ENCODE results near the gene DYNC1LI2.

The DYNC1LI2 gene

DNA sequence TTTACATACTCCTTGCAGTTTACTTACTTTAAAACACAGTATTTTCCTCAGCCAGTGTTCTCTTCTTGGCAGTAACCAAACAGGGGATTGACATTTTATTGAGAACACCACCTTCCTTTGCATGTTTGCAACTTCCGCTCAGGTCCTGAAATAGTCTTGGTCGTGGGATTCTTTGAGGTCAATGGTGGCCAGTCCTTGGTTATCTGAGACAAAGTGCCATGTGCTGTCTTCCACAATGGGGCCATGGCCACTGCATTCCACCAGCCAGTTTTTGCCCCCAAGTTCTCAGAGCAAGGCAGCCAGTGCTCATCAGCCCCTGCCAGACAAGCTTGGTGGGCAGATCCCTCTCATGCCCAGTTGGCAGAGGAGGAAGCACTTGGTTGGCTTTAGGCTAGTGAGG, 77.7 kb downstream of the DYNC1LI2 start:
- Mint-ChIP-seq H3K36me3 (no peaks in the 10 kb centered on the region), H3K27ac (no peak overlapping the region), H3K4me3 (no peak overlapping the region), H3K27me3 (no peaks in the 10 kb centered on the region), H3K4me1 (ENCODE audit: low read depth) (no peaks in the 10 kb centered on the region), H3K9me3 (ENCODE audit: low read depth) (no peaks in the 10 kb centered on the region)

Data from activated naive CD8-positive, alpha-beta T cell (primary cell).